Hematopoietic multipotent progenitor cell treated with erythropoietin and hydrocortisone succinate and interleukin-3 and kit ligand, for 8 days (in vitro differentiated cells): ENCODE results near the gene RAB11FIP4.

Experiments used
- DNase-seq: peaks from one replicate; pipeline ENCODE4 v3.0.0-alpha.2; 2015

Gene RAB11FIP4

GRCh38 chr17:31488264-31488981 lies 96.9 kb downstream of the RAB11FIP4 start:
- no peak for DNase-seq

DNA sequence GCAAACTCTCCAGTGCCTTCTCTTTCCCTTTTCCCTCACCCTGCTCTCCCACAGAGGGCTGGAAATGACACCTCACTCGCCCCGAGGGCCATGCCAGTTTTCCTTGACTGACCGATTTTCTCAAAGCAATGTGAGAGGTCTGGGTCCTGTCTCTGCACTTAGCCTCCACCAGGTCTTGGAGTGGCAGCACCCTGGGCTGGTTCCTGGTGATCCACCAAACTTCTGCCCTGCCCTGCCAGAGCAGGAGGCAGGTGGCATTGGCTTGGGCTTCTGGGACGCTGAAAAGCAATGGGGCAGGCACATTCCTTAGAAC lies 97.5 kb downstream of the RAB11FIP4 start:
- DNase-seq = no peak

DNA sequence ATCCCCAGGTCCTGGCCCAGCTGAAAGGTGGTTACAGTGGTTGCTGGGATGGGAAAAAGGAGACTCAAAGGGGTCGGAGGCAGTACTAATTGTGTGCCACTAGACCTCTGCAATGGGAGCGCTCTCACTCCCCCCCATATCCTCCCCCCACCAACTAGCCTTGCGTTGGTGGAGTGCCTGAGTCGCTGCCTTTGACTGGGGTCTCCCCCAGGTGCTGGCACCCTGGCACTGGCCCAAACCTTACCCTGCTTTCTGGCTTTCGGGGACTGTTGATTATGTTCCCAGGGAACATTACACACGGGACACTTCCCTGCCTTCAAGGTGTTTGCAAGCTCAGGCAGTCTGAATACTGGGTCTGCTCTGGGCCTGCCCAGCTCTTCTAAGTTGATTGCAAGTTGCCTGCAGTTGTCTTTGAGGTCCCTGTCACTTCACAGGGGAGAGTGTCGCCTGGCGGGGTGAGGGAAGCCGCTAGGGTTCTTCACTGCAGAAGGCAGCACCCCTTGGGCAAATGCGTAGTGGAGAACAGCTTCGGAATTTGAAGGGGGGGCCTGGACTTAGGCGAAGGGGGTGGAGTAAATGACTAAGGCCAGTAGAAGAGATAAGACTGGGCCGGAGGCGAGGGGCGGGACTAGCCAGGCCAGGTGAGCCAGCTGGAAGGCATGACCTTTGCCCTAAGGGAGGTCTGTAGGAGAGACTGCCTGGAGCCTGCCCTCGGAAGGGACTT lies 98.0 kb downstream of the RAB11FIP4 start:
- DNase-seq = no peak

DNA sequence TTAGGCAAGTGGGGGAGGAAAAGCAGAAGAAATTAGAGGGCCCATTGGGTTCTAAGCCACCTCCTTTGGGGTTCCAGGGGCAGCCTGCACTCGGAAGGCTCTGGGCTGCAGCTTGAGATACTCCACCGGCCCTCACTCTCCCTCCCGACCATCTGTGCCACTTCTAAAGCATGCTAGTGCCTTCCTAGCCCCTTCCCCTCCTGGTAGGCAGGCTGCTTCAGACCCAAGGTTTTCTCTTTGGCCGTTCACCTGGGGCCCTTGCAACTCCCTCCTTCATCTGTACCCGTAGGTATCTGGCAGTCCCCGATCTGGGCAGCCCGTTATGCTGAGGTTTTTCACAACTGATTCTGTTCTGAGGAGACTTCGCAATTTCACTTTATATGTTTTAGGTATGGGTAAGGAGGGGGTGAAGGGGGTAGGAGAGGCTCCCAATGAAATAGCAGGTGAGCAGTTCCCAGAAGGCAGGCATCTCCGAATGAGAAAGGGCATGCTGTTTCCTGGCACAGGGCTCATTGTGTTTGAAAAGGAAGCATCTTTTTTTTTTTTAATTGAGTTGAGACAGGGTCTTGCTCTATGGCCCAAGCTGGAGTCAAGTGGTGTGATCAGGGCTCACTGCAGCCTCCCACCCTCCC lies 98.7 kb downstream of the RAB11FIP4 start:
- DNase-seq = no peak

- DNase-seq = peak; percentile 66
Measured at GRCh38 chr17:31490671-31491375, 99.3 kb downstream of the RAB11FIP4 start.

- no peak for DNase-seq
Measured at GRCh38 chr17:31491376-31492131, 100.1 kb downstream of the RAB11FIP4 start.

DNA sequence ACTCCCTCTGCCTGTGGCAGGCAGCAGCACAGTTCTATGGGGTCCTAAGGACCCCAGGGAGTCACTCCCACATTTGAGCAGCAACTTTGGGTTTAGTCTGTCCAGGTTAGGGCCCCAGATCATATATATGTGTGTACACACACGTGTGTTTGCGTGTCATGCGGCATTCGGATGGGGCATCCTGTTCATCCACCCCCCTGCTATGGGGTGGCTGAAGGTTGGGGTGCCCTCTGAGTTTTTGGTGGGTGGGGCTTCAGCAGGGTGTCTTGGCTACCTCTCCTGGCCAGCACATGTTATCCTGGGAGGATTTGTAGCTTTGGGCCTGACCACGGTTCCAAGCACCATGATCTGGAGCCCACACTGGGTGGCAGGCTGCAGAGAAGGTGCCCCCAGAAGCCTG lies 100.7 kb downstream of the RAB11FIP4 start:
- DNase-seq = no peak

GRCh38 chr17:31492880-31493655 lies 101.6 kb downstream of the RAB11FIP4 start:
- DNase-seq = peak; percentile 70

DNA sequence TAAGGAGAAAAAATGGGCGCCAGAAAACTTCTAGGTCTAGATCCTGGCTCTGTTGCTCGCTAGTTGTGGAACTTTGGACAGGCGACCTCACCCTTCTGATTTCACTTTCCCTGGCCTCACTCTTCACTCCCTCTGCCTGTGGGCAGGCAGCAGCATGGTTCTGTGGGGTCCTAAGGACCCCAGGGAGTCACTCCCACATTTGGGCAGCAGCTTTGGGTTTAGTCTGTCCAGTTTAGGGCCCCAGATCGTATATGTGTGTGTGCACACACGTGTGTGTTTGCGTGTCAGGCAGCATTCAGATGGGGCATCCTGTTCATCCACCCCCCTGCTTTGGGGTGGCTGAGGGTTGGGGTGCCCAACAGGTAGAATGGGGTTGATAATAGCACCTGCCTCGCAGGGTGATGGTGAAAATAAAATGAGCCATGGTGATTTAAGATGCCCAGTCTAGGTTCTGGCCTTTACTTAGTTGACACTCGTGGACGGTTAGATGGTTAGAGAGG lies 102.2 kb downstream of the RAB11FIP4 start:
- no peak for DNase-seq

GRCh38 chr17:31494259-31495021 lies 103.0 kb downstream of the RAB11FIP4 start:
- DNase-seq = no peak

- peak; percentile 75 for DNase-seq
Measured at GRCh38 chr17:31495022-31495885, 103.8 kb downstream of the RAB11FIP4 start.

DNA sequence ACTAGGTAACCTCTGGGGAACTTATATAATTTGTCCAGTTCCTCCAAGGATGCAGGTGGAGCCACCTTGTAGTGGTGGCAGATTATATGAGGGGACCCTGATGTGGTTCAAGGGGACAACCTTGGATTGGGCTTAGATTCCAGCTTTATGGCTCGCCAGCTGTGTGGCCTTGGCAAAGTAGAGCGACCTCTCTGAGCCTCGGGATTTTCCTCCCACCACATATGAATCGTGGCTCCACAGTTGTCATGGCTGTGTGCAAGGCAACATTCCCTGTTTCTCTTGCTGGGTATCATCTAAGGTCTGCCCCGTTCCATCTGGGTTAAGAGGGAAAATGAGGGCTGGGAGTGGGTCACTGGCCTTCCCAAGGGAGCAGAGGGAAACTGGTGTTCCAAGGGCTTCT lies 104.6 kb downstream of the RAB11FIP4 start:
- DNase-seq = no peak

GRCh38 chr17:31496601-31497000 lies 105.1 kb downstream of the RAB11FIP4 start:
- no peak for DNase-seq

DNA sequence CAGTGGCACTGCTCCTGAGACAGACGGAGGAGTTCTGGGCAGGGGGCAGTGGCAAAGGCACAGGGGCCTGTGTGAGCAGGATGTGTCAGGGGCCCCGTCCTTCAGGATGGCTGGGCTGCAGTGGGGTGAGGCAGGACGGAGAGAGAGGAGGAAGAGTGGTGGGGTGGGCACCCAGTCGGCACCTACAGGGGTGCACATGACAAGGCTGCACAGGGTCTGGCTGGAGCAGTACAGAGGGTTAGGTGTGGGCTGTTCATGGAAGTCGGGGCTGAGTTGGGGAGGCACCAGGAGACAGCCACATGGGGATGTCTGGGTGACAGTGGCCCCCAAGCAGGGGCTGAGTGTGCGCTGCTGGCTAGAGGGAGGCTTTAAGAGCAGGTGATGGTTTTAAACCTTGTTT lies 106.0 kb downstream of the RAB11FIP4 start:
- no peak for DNase-seq

- no peak for DNase-seq
Measured at GRCh38 chr17:31497994-31498826, 106.7 kb downstream of the RAB11FIP4 start.

- DNase-seq = no peak
Measured at GRCh38 chr17:31499771-31500554, 108.5 kb downstream of the RAB11FIP4 start.

- DNase-seq = no peak
Measured at GRCh38 chr17:31506517-31506916, 115.0 kb downstream of the RAB11FIP4 start.
